ENCODE data around the gene TOX2.

Gene TOX2

GRCh38 chr20:44106615-44107014 lies 192.0 kb downstream of the TOX2 start:
- no peak for DNase-seq (ENCODE audit: low read depth)

- no peak for DNase-seq (ENCODE audit: low read depth)
These were observed 195.3 kb downstream of the TOX2 start for GRCh38 chr20:44109951-44110361.

GRCh38 chr20:44110816-44111568 lies 196.3 kb downstream of the TOX2 start:
- DNase-seq (ENCODE audit: low read depth): no peak

GRCh38 chr20:44111712-44112335 lies 197.2 kb downstream of the TOX2 start:
- DNase-seq (ENCODE audit: low read depth): no peak

- DNase-seq (ENCODE audit: low read depth): no peak
These were observed 197.8 kb downstream of the TOX2 start for GRCh38 chr20:44112456-44112855.

GRCh38 chr20:44112889-44113617 lies 198.4 kb downstream of the TOX2 start:
- no peak for DNase-seq (ENCODE audit: low read depth)

- DNase-seq (ENCODE audit: low read depth): no peak
These were observed 199.1 kb downstream of the TOX2 start for GRCh38 chr20:44113618-44114376.

GRCh38 chr20:44115181-44115580 lies 200.5 kb downstream of the TOX2 start:
- DNase-seq (ENCODE audit: low read depth): no peak

- no peak for DNase-seq (ENCODE audit: low read depth)
These were observed 201.4 kb downstream of the TOX2 start for GRCh38 chr20:44115762-44116644.

GRCh38 chr20:44117296-44118184 lies 202.9 kb downstream of the TOX2 start:
- no peak for DNase-seq (ENCODE audit: low read depth)

- DNase-seq (ENCODE audit: low read depth): no peak
These were observed 203.8 kb downstream of the TOX2 start for GRCh38 chr20:44118185-44119033.
